ENCODE data around the gene MPV17L2. TPM values are rescaled to one million over a fixed set of nuclear protein-coding genes. Genes with fewer than 3 reads are reported as not detected.

The MPV17L2 gene
- total RNA-seq, 4 donors from 2014 or later: 5.2 to 19.7 (median 11.1) TPM

DNA sequence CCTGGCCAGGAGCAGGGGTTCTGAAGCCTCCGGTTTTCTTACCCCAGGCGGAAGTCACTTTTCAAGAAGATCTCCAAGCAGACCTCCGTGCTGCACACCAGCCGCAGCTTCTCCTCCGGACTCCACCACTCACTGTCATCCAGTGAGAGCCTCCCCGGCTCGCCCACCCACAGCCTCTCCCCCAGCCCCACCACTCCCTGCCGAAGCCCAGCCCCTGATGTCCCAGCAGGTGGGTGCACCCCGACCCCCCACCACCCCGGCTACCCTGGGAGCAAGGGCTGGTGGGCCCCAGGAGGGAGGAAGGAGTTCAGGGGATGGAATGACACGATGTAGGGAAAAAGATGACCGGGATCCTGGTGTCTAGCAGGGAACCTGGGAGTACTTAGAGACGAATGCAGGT lies 45.6 kb upstream of the MPV17L2 start:
- H3K27ac ChIP-seq: no peak overlapping the region
- DNase-seq: no peak
- H3K9me3 ChIP-seq: no peaks in the 10 kb centered on the region
- H3K4me1 ChIP-seq: no peaks in the 10 kb centered on the region
- H3K4me3 ChIP-seq: no peak overlapping the region
- TF ChIP-seq, protein P1, sequence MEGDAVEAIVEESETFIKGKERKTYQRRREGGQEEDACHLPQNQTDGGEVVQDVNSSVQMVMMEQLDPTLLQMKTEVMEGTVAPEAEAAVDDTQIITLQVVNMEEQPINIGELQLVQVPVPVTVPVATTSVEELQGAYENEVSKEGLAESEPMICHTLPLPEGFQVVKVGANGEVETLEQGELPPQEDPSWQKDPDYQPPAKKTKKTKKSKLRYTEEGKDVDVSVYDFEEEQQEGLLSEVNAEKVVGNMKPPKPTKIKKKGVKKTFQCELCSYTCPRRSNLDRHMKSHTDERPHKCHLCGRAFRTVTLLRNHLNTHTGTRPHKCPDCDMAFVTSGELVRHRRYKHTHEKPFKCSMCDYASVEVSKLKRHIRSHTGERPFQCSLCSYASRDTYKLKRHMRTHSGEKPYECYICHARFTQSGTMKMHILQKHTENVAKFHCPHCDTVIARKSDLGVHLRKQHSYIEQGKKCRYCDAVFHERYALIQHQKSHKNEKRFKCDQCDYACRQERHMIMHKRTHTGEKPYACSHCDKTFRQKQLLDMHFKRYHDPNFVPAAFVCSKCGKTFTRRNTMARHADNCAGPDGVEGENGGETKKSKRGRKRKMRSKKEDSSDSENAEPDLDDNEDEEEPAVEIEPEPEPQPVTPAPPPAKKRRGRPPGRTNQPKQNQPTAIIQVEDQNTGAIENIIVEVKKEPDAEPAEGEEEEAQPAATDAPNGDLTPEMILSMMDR (IDR thresholded peaks at IDR 0.05): no peak
- TF ChIP-seq POLR2A (IDR thresholded peaks at IDR 0.05): no peak
- intact Hi-C loops (cut with DNase I; ENCODE audit: low total_unique reads): no loop called here
- no peaks in the 10 kb centered on the region for H3K27me3 ChIP-seq
- H3K36me3 ChIP-seq: no peaks in the 10 kb centered on the region

DNA sequence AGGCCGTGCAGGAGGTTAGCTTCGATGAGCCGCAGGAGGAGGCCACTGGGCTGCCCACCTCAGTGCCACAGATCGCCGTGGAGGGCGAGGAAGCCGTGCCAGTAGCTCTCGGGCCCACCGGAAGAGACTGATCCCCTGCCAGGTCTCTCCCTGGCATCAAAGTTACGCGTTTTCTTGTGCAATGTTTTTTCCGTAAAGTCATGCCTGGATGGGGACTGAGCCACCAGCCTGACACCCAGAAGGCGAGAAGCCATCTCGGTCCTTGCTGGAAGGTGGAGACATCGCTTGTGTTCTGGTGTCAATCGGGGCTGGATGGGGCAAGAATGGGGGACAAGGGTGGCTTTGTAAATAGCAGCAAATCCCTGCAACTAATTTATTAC lies 43.4 kb upstream of the MPV17L2 start:
- no peak for DNase-seq
- peaks cover 3 to 7% of the 10 kb centered on the region in 2 donors for H3K4me1 ChIP-seq
- intact Hi-C loops (cut with DNase I; ENCODE audit: low total_unique reads): no loop called here
- H3K4me3 ChIP-seq: no peak overlapping the region
- no peaks in the 10 kb centered on the region for H3K9me3 ChIP-seq
- no peak for TF ChIP-seq POLR2A (IDR thresholded peaks at IDR 0.05)
- TF ChIP-seq, protein P1 (IDR thresholded peaks at IDR 0.05): no peak
- H3K36me3 ChIP-seq: no peaks in the 10 kb centered on the region
- H3K27me3 ChIP-seq: no peaks in the 10 kb centered on the region
- H3K27ac ChIP-seq: no peak overlapping the region

DNA sequence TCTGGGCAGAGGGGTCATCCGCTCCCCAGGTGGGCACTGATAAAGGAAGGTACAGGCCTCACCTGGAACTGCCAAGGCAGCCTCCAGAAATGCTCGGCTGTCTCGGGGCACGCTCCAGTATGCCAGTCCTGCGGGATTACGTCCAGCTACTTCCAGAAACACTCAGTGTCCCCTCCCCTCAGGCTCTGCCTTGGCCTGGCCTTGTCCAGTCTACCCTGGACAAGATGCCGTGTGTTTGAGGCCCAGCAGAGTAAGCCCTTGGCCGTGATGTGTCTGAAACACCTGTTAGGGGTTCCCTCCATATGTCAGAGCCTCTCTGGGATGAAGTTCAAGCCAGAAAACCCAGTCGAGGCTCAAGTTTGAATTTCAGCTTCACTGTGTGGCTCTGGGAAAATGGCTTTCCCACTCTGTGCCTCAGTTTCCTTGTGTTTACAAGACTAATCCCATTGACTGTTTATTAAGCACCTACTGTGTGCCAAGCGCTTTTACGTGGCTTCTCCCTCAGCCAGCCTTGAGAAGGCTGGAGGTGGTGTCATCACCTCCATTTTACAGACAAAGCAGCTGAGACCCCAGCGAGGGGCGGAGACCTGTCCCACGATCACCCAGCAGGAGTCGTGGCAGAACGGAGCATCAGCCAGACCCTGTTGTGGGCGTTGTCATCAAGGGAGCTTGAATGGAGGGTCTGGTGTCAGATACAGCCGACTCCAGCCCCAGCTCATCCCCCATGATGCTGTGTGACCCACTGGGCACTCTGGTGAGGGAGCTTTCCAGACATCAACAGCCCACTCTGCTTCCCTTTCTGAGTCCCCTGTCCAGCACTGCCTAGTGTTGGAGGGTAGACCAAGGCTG lies 42.0 kb upstream of the MPV17L2 start:
- H3K4me3 ChIP-seq: no peak overlapping the region
- H3K36me3 ChIP-seq: no peaks in the 10 kb centered on the region
- no peak for DNase-seq
- intact Hi-C loops (cut with DNase I; ENCODE audit: low total_unique reads): loop anchor here (5.0 kb wide), 1 partner anchor 71 kb away; no protein-coding TSS in a partner anchor
- no peaks in the 10 kb centered on the region for H3K9me3 ChIP-seq
- no peaks in the 10 kb centered on the region for H3K27me3 ChIP-seq
- no peak for TF ChIP-seq POLR2A (IDR thresholded peaks at IDR 0.05)
- TF ChIP-seq, protein P1 (IDR thresholded peaks at IDR 0.05): no peak
- peak overlapping the region; percentile 87 to 95 for H3K27ac ChIP-seq
- H3K4me1 ChIP-seq: peaks cover 7 to 10% of the 10 kb centered on the region in 2 donors

DNA sequence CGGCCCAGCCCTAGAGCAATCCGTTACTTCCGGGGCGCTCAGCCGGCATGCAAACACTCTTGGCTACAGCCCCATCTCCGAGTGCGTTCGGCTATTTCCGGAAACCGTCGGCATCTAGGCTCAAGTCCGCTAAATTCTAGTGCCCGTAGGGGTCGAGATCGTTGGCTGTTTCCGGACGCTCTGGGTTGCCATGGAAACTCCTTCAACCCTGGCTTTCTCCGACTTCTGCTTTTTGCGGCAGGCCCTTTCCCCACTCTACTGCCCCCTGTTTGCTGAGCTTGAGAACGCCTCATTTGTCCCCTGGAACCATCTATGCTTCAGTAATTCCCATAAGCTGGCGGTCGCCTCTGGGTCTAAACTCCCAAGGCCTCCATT lies 40.6 kb upstream of the MPV17L2 start:
- TF ChIP-seq POLR2A (IDR thresholded peaks at IDR 0.05): no peak
- TF ChIP-seq, protein P1 (IDR thresholded peaks at IDR 0.05): peak; percentile 49 to 74 (median 61)
- Histone ChIP-seq H3K27ac (peak overlapping the region; percentile 87 to 95), H3K4me1 (peaks cover 7 to 24% of the 10 kb centered on the region in 2 donors), H3K27me3 (no peaks in the 10 kb centered on the region), H3K36me3 (no peaks in the 10 kb centered on the region), H3K4me3 (peak overlapping the region; percentile 64 to 97), H3K9me3 (no peaks in the 10 kb centered on the region)
- intact Hi-C loops (cut with DNase I; ENCODE audit: low total_unique reads): loop anchor here (5.0 kb wide), 1 partner anchor 70 kb away; no protein-coding TSS in a partner anchor
- peak; percentile 98 for DNase-seq

DNA sequence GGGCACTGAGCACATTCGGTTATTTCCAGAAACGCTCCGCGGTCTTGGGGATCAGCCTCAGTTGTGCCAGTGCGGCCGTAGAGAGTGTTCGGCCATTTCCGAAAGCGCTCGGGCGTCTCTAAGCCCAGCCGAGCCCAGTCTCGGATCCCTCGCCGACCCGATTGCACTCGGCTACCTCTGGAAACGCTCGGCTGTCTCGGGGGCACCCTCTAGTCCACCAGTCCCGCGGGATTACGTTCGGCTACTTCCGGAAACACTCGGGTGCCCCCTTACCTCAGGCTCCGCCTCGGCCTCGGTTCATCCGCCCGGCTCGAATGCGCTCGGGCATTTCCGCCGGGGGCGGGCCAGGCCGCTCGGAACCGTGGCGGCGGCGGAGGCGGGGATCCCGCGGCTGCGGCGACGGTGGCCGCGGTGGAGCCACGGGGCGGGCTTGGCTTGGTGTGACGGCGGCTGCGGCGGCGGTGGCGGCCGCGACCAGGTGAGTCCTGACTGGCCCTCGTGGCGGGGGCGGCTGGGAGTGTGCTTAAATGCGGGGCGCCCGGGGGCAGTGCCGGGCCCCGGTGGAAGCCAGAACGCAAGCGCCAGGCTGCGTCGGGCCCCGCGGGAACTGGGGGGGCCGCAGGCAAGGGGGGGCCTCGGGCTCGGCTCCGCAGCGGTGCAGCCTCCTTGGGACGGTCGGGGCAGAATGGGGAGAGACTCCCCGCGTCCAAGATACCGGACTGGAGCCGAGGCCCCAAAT lies 40.0 kb upstream of the MPV17L2 start, which contains the start of gene PIK3R2:
TSS of gene PIK3R2 (plus strand) at position 347 of the 739 bp plus-strand sequence. CDS start 2,717 bp downstream, outside the sequence.
- Histone ChIP-seq H3K4me1 (peaks cover 7 to 25% of the 10 kb centered on the region in 2 donors), H3K27me3 (no peaks in the 10 kb centered on the region), H3K36me3 (no peaks in the 10 kb centered on the region), H3K9me3 (no peaks in the 10 kb centered on the region), H3K4me3 (peak within 1 kb of the TSS; percentile 64 to 97), H3K27ac (peak within 1 kb of the TSS; percentile 87 to 95)
- peak; percentile 32 to 85 for TF ChIP-seq POLR2A (IDR thresholded peaks at IDR 0.05)
- TF ChIP-seq, protein P1 (IDR thresholded peaks at IDR 0.05): no peak
- intact Hi-C loops (cut with DNase I; ENCODE audit: low total_unique reads): loop anchor here (5.0 kb wide), 1 partner anchor 69 kb away; no protein-coding TSS in a partner anchor
- peak; percentile 100 for DNase-seq

Measured in uterus (tissue), 4 donors.